Cardiac muscle cell (in vitro differentiated cells and primary cell): ENCODE measurements around the gene GPR27. TPM values are rescaled to one million over a fixed set of nuclear protein-coding genes. Genes with fewer than 3 reads are reported as not detected.

Experiments used
- DNase-seq, 2 donors: peaks; one replicate each; pipeline versions ENCODE4 v3.0.0 to v3.0.0-alpha.2; 2010 to 2017; ENCODE audit warnings: low read depth in 1 of 2, low spot score in 1 of 2
- H3K27ac ChIP-seq: fragments of 200-600 bp; sonication (generic); 2 replicates; pipeline ENCODE4 v1.5.1; 2016
- H3K27me3 ChIP-seq: fragments of 200-600 bp; sonication (generic); 2 replicates; pipeline ENCODE4 v1.6.0; 2016; ENCODE audit warnings: control low read depth
- H3K36me3 ChIP-seq: fragments of 200-600 bp; sonication (generic); 2 replicates; pipeline ENCODE4 v1.5.1; 2016; ENCODE audit warnings: control low read depth
- H3K4me1 ChIP-seq: fragments of 200-600 bp; sonication (generic); 2 replicates; pipeline ENCODE4 v1.8.1; 2017; ENCODE audit warnings: low read depth, mild to moderate bottlenecking, mixed run types
- H3K4me3 ChIP-seq: fragments of 200-600 bp; sonication (generic); 2 replicates; pipeline ENCODE4 v1.5.1; 2016; ENCODE audit warnings: mild to moderate bottlenecking
- H3K9me3 ChIP-seq: fragments of 200-600 bp; sonication (generic); 2 replicates; pipeline ENCODE4 v1.5.1; 2017; ENCODE audit warnings: low read depth, mild to moderate bottlenecking, control low read depth
- polyA plus RNA-seq: library from polyadenylated mRNA; unstranded; fragments of >200 nt; fragmentation: Nextera tagmentation; extraction: Ambion mirVana; gene quantifications from 2 replicates; pipeline ENCODE4 v1.2.1, GENCODE V29; 2016
- total RNA-seq: library from RNA; depleted of rRNA; stranded (reverse); fragments of >200 nt; gene quantifications from 2 replicates; pipeline ENCODE4 v1.2.3, GENCODE V29; 2016
- TF ChIP-seq, protein P1 (sequence below): IDR thresholded peaks from 2 replicates; pipeline ENCODE4 v1.5.1; 2012; ENCODE audit warnings: low read depth, mild to moderate bottlenecking, low read length

Gene GPR27
- total and polyA plus RNA-seq, 2 experiments from 2014 or later: 12.9 to 23.8 TPM

DNA sequence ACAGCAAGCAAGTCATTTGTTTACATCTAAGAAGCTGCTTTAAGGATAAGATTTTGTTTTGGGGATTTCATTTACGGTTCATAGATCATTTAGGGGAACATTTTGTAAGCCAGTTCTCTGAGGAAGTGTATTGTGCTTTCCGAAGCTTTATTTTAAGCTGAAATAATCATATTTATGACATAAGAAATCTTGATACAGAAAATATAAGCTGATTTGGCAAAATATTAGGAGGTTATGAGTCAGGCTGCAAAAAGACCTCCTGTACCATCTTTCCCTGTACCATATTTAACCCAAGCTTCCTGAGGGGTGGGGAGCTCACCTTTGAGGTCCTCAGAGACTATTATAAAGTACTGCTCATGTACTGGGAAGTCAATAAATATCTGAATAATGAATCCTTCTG, 20.3 kb upstream of the GPR27 start:
- no peaks in the 10 kb centered on the region for H3K4me1 ChIP-seq
- DNase-seq: no peak
- H3K27me3 ChIP-seq: peaks cover 8% of the 10 kb centered on the region
- TF ChIP-seq, protein P1, sequence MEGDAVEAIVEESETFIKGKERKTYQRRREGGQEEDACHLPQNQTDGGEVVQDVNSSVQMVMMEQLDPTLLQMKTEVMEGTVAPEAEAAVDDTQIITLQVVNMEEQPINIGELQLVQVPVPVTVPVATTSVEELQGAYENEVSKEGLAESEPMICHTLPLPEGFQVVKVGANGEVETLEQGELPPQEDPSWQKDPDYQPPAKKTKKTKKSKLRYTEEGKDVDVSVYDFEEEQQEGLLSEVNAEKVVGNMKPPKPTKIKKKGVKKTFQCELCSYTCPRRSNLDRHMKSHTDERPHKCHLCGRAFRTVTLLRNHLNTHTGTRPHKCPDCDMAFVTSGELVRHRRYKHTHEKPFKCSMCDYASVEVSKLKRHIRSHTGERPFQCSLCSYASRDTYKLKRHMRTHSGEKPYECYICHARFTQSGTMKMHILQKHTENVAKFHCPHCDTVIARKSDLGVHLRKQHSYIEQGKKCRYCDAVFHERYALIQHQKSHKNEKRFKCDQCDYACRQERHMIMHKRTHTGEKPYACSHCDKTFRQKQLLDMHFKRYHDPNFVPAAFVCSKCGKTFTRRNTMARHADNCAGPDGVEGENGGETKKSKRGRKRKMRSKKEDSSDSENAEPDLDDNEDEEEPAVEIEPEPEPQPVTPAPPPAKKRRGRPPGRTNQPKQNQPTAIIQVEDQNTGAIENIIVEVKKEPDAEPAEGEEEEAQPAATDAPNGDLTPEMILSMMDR: no peak
- H3K4me3 ChIP-seq: no peak overlapping the region
- H3K36me3 ChIP-seq: no peaks in the 10 kb centered on the region
- H3K9me3 ChIP-seq: no peaks in the 10 kb centered on the region
- no peak overlapping the region for H3K27ac ChIP-seq

DNA sequence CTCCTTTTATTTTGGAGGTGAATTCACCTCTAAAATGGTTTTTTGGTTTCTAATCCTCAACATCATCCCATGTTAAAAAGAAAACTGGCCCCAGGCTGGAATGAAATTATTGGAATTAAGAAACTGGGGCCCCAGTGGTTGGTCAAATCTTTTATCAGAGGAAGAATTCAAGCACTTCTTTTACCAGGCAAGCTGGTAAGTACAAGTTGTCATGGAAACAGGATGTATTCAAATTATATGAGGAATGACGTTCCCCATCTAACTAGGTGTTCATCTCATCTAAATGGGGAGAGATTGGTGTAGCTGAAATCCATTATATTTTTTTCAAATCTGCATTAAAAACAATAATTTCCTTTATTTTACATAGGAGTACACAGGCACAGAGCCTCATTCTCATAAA, 18.8 kb upstream of the GPR27 start:
- Histone ChIP-seq H3K4me3 (no peak overlapping the region), H3K27me3 (no peaks in the 10 kb centered on the region), H3K4me1 (no peaks in the 10 kb centered on the region), H3K36me3 (no peaks in the 10 kb centered on the region), H3K9me3 (no peaks in the 10 kb centered on the region), H3K27ac (no peak overlapping the region)
- DNase-seq: no peak
- TF ChIP-seq, protein P1: no peak

GRCh38 chr3:71742621-71743020, 11.0 kb upstream of the GPR27 start:
- Histone ChIP-seq H3K4me1 (no peaks in the 10 kb centered on the region), H3K27ac (no peak overlapping the region), H3K36me3 (no peaks in the 10 kb centered on the region), H3K4me3 (no peak overlapping the region), H3K27me3 (no peaks in the 10 kb centered on the region), H3K9me3 (peaks cover 2% of the 10 kb centered on the region)
- no peak for DNase-seq
- TF ChIP-seq, protein P1: no peak

DNA sequence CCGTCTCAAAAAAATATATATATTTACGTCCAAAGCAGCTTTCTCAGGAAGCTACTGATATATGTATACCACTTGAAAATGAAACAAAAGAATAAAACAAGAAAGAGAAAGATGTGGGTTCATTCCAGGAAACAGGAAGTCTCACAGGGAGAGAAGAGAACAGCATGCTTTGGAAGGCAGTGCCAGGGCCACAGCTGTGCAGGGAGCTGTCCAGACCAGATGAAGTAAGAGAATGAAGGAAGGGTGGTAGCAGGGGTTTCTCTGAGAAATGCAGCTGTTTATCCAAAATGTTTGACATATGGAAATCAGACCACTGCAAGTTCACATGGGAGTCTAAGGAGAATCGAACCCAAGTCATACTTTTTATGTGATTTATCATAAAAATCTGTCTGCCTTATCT, 8.9 kb upstream of the GPR27 start:
- TF ChIP-seq, protein P1: no peak
- no peak for DNase-seq
- no peaks in the 10 kb centered on the region for H3K36me3 ChIP-seq
- H3K27me3 ChIP-seq: peaks cover 7% of the 10 kb centered on the region
- H3K27ac ChIP-seq: no peak overlapping the region
- peaks cover 2% of the 10 kb centered on the region for H3K9me3 ChIP-seq
- no peak overlapping the region for H3K4me3 ChIP-seq
- no peaks in the 10 kb centered on the region for H3K4me1 ChIP-seq

GRCh38 chr3:71751602-71752001, 2.1 kb upstream of the GPR27 start:
- Histone ChIP-seq H3K4me3 (no peak overlapping the region), H3K9me3 (no peaks in the 10 kb centered on the region), H3K4me1 (no peaks in the 10 kb centered on the region), H3K27me3 (peaks cover 61% of the 10 kb centered on the region), H3K36me3 (no peaks in the 10 kb centered on the region), H3K27ac (no peak overlapping the region)
- DNase-seq: no peak
- TF ChIP-seq, protein P1: no peak
